ENCODE measurements around the gene MUC6. TPM values are rescaled to one million over a fixed set of nuclear protein-coding genes. Genes with fewer than 3 reads are reported as not detected.

Gene MUC6
- polyA plus RNA-seq, 1 donor = 0.15 TPM

- DNase-seq = no peak
- Histone ChIP-seq H3K9me3 (ENCODE audit: control insufficient read depth, low read depth, low read length) (no peaks in the 10 kb centered on the region), H3K4me3 (ENCODE audit: low read length) (no peak overlapping the region), H3K27me3 (ENCODE audit: control insufficient read depth, insufficient read depth, low read length) (peaks cover 5% of the 10 kb centered on the region), H3K4me1 (ENCODE audit: control insufficient read depth, insufficient read depth, low read length) (no peaks in the 10 kb centered on the region), H3K36me3 (ENCODE audit: control insufficient read depth, insufficient read depth, low read length) (no peaks in the 10 kb centered on the region), H3K27ac (ENCODE audit: low read length) (no peak overlapping the region)
- WGBS (ENCODE audit: insufficient coverage, low lambda C conversion rate) = no CpG with 5 or more reads among the region's 39 CpGs
Observed at GRCh38 chr11:1034456-1035295, 1.8 kb downstream of the MUC6 start.

GRCh38 chr11:1034001-1034400 lies 2.5 kb downstream of the MUC6 start:
- H3K4me3 ChIP-seq (ENCODE audit: low read length) = no peak overlapping the region
- no peaks in the 10 kb centered on the region for H3K4me1 ChIP-seq (ENCODE audit: control insufficient read depth, insufficient read depth, low read length)
- H3K27ac ChIP-seq (ENCODE audit: low read length) = no peak overlapping the region
- WGBS (ENCODE audit: insufficient coverage, low lambda C conversion rate) = no CpG with 5 or more reads among the region's 8 CpGs
- H3K9me3 ChIP-seq (ENCODE audit: control insufficient read depth, low read depth, low read length) = no peaks in the 10 kb centered on the region
- no peak for DNase-seq
- H3K36me3 ChIP-seq (ENCODE audit: control insufficient read depth, insufficient read depth, low read length) = no peaks in the 10 kb centered on the region
- H3K27me3 ChIP-seq (ENCODE audit: control insufficient read depth, insufficient read depth, low read length) = peaks cover 5% of the 10 kb centered on the region

- no peaks in the 10 kb centered on the region for H3K9me3 ChIP-seq (ENCODE audit: control insufficient read depth, low read depth, low read length)
- H3K27ac ChIP-seq (ENCODE audit: low read length) = no peak overlapping the region
- H3K4me1 ChIP-seq (ENCODE audit: control insufficient read depth, insufficient read depth, low read length) = no peaks in the 10 kb centered on the region
- no peaks in the 10 kb centered on the region for H3K36me3 ChIP-seq (ENCODE audit: control insufficient read depth, insufficient read depth, low read length)
- peaks cover 5% of the 10 kb centered on the region for H3K27me3 ChIP-seq (ENCODE audit: control insufficient read depth, insufficient read depth, low read length)
- no CpG with 5 or more reads among the region's 38 CpGs for WGBS (ENCODE audit: insufficient coverage, low lambda C conversion rate)
- no peak overlapping the region for H3K4me3 ChIP-seq (ENCODE audit: low read length)
- no peak for DNase-seq
Observed at GRCh38 chr11:1033016-1033798, 3.3 kb downstream of the MUC6 start.

- Histone ChIP-seq H3K27ac (ENCODE audit: low read length) (no peak overlapping the region), H3K27me3 (ENCODE audit: control insufficient read depth, insufficient read depth, low read length) (peaks cover 5% of the 10 kb centered on the region), H3K36me3 (ENCODE audit: control insufficient read depth, insufficient read depth, low read length) (no peaks in the 10 kb centered on the region), H3K4me3 (ENCODE audit: low read length) (no peak overlapping the region), H3K4me1 (ENCODE audit: control insufficient read depth, insufficient read depth, low read length) (no peaks in the 10 kb centered on the region), H3K9me3 (ENCODE audit: control insufficient read depth, low read depth, low read length) (no peaks in the 10 kb centered on the region)
- DNase-seq = no peak
- no CpG with 5 or more reads among the region's 12 CpGs for WGBS (ENCODE audit: insufficient coverage, low lambda C conversion rate)
Observed at GRCh38 chr11:1032310-1032891, 4.1 kb downstream of the MUC6 start.

- Histone ChIP-seq H3K9me3 (ENCODE audit: control insufficient read depth, low read depth, low read length) (no peaks in the 10 kb centered on the region), H3K27ac (ENCODE audit: low read length) (no peak overlapping the region), H3K36me3 (ENCODE audit: control insufficient read depth, insufficient read depth, low read length) (no peaks in the 10 kb centered on the region), H3K4me1 (ENCODE audit: control insufficient read depth, insufficient read depth, low read length) (no peaks in the 10 kb centered on the region), H3K27me3 (ENCODE audit: control insufficient read depth, insufficient read depth, low read length) (no peaks in the 10 kb centered on the region), H3K4me3 (ENCODE audit: low read length) (no peak overlapping the region)
- DNase-seq = no peak
- WGBS (ENCODE audit: insufficient coverage, low lambda C conversion rate) = no CpG with 5 or more reads among the region's 30 CpGs
Observed at GRCh38 chr11:1031121-1031899, 5.2 kb downstream of the MUC6 start.

- no peaks in the 10 kb centered on the region for H3K36me3 ChIP-seq (ENCODE audit: control insufficient read depth, insufficient read depth, low read length)
- no CpG with 5 or more reads among the region's 20 CpGs for WGBS (ENCODE audit: insufficient coverage, low lambda C conversion rate)
- DNase-seq = no peak
- H3K4me1 ChIP-seq (ENCODE audit: control insufficient read depth, insufficient read depth, low read length) = no peaks in the 10 kb centered on the region
- H3K4me3 ChIP-seq (ENCODE audit: low read length) = no peak overlapping the region
- no peak overlapping the region for H3K27ac ChIP-seq (ENCODE audit: low read length)
- H3K9me3 ChIP-seq (ENCODE audit: control insufficient read depth, low read depth, low read length) = no peaks in the 10 kb centered on the region
- no peaks in the 10 kb centered on the region for H3K27me3 ChIP-seq (ENCODE audit: control insufficient read depth, insufficient read depth, low read length)
Observed at GRCh38 chr11:1030556-1030955, 6.0 kb downstream of the MUC6 start.

GRCh38 chr11:1030086-1030485 lies 6.4 kb downstream of the MUC6 start:
- no CpG with 5 or more reads among the region's 16 CpGs for WGBS (ENCODE audit: insufficient coverage, low lambda C conversion rate)
- DNase-seq = no peak
- no peak overlapping the region for H3K27ac ChIP-seq (ENCODE audit: low read length)
- H3K27me3 ChIP-seq (ENCODE audit: control insufficient read depth, insufficient read depth, low read length) = no peaks in the 10 kb centered on the region
- no peaks in the 10 kb centered on the region for H3K36me3 ChIP-seq (ENCODE audit: control insufficient read depth, insufficient read depth, low read length)
- no peaks in the 10 kb centered on the region for H3K4me1 ChIP-seq (ENCODE audit: control insufficient read depth, insufficient read depth, low read length)
- H3K4me3 ChIP-seq (ENCODE audit: low read length) = no peak overlapping the region
- H3K9me3 ChIP-seq (ENCODE audit: control insufficient read depth, low read depth, low read length) = no peaks in the 10 kb centered on the region

GRCh38 chr11:1029654-1030053 lies 6.9 kb downstream of the MUC6 start:
- no peak overlapping the region for H3K4me3 ChIP-seq (ENCODE audit: low read length)
- H3K9me3 ChIP-seq (ENCODE audit: control insufficient read depth, low read depth, low read length) = no peaks in the 10 kb centered on the region
- H3K27ac ChIP-seq (ENCODE audit: low read length) = no peak overlapping the region
- no peaks in the 10 kb centered on the region for H3K36me3 ChIP-seq (ENCODE audit: control insufficient read depth, insufficient read depth, low read length)
- no CpG with 5 or more reads among the region's 16 CpGs for WGBS (ENCODE audit: insufficient coverage, low lambda C conversion rate)
- no peaks in the 10 kb centered on the region for H3K4me1 ChIP-seq (ENCODE audit: control insufficient read depth, insufficient read depth, low read length)
- no peak for DNase-seq
- H3K27me3 ChIP-seq (ENCODE audit: control insufficient read depth, insufficient read depth, low read length) = no peaks in the 10 kb centered on the region

GRCh38 chr11:1029051-1029450 lies 7.5 kb downstream of the MUC6 start:
- Histone ChIP-seq H3K4me3 (ENCODE audit: low read length) (no peak overlapping the region), H3K9me3 (ENCODE audit: control insufficient read depth, low read depth, low read length) (no peaks in the 10 kb centered on the region), H3K4me1 (ENCODE audit: control insufficient read depth, insufficient read depth, low read length) (no peaks in the 10 kb centered on the region), H3K27me3 (ENCODE audit: control insufficient read depth, insufficient read depth, low read length) (no peaks in the 10 kb centered on the region), H3K36me3 (ENCODE audit: control insufficient read depth, insufficient read depth, low read length) (no peaks in the 10 kb centered on the region), H3K27ac (ENCODE audit: low read length) (no peak overlapping the region)
- no peak for DNase-seq
- WGBS (ENCODE audit: insufficient coverage, low lambda C conversion rate) = no CpG with 5 or more reads among the region's 25 CpGs

- Histone ChIP-seq H3K4me3 (ENCODE audit: low read length) (no peak overlapping the region), H3K9me3 (ENCODE audit: control insufficient read depth, low read depth, low read length) (no peaks in the 10 kb centered on the region), H3K27ac (ENCODE audit: low read length) (no peak overlapping the region), H3K4me1 (ENCODE audit: control insufficient read depth, insufficient read depth, low read length) (no peaks in the 10 kb centered on the region), H3K27me3 (ENCODE audit: control insufficient read depth, insufficient read depth, low read length) (no peaks in the 10 kb centered on the region), H3K36me3 (ENCODE audit: control insufficient read depth, insufficient read depth, low read length) (no peaks in the 10 kb centered on the region)
- no CpG with 5 or more reads among the region's 14 CpGs for WGBS (ENCODE audit: insufficient coverage, low lambda C conversion rate)
- DNase-seq = no peak
Observed at GRCh38 chr11:1028616-1029015, 7.9 kb downstream of the MUC6 start.

Data from large intestine (tissue), 3 donors.